ENCODE measurements around the gene PNCK.
"Not testable (repeated sequence)": the region's sequence is repeated elsewhere in the genome, so short reads cannot be mapped to it uniquely, and the experiment has no call there.

DNA sequence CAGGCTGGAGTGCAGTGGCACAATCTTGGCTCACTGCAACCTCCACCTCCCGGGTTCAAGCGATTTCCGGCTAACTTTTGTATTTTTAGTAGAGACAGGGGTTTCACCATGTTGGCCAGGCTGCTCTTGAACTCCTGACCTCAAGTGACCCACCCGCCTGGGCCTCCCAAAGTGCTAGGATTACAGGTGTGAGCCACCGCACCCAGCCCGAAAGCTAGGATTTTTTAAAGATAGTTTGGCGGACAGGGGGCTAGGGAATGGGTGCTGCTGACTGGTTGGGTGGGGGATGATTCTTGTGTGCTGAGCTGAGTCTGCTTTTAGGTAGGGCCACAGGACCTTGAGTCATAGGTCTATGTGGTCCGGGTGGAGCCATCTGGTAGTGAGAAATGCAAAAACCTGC lies 9.9 kb upstream of the PNCK start:
- TF ChIP-seq, protein P1, sequence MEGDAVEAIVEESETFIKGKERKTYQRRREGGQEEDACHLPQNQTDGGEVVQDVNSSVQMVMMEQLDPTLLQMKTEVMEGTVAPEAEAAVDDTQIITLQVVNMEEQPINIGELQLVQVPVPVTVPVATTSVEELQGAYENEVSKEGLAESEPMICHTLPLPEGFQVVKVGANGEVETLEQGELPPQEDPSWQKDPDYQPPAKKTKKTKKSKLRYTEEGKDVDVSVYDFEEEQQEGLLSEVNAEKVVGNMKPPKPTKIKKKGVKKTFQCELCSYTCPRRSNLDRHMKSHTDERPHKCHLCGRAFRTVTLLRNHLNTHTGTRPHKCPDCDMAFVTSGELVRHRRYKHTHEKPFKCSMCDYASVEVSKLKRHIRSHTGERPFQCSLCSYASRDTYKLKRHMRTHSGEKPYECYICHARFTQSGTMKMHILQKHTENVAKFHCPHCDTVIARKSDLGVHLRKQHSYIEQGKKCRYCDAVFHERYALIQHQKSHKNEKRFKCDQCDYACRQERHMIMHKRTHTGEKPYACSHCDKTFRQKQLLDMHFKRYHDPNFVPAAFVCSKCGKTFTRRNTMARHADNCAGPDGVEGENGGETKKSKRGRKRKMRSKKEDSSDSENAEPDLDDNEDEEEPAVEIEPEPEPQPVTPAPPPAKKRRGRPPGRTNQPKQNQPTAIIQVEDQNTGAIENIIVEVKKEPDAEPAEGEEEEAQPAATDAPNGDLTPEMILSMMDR (IDR thresholded peaks at IDR 0.05; ENCODE audit: insufficient read depth, low read depth, low read length), result not testable (repeated sequence)
- TF ChIP-seq EZH2 (IDR thresholded peaks at IDR 0.05; ENCODE audit: insufficient read depth, low read length), result not testable (repeated sequence)
